COLO668 (cell line): Measurements from ENCODE around the gene TSHZ2.
"Not testable (repeated sequence)": the region's sequence is repeated elsewhere in the genome, so short reads cannot be mapped to it uniquely, and the experiment has no call there.

ENCODE experiments used
- DNase-seq: peaks from one replicate; lab custom pipeline; 2025; ENCODE audit not compliant: unreplicated experiment; lab: John Stamatoyannopoulos, UW

Gene TSHZ2

GRCh38 chr20:53488775-53489272 lies 516.7 kb downstream of the TSHZ2 start:
- DNase-seq: no peak

GRCh38 chr20:53489528-53489927 lies 517.4 kb downstream of the TSHZ2 start:
- no peak for DNase-seq

GRCh38 chr20:53490620-53491019 lies 518.5 kb downstream of the TSHZ2 start:
- no peak for DNase-seq

GRCh38 chr20:53491462-53491861 lies 519.3 kb downstream of the TSHZ2 start:
- no peak for DNase-seq

- DNase-seq: no peak
Observed at GRCh38 chr20:53492212-53492611, 520.1 kb downstream of the TSHZ2 start.

GRCh38 chr20:53493311-53493857 lies 521.2 kb downstream of the TSHZ2 start:
- no peak for DNase-seq

GRCh38 chr20:53494753-53495152 lies 522.6 kb downstream of the TSHZ2 start:
- no peak for DNase-seq

GRCh38 chr20:53495398-53496092 lies 523.4 kb downstream of the TSHZ2 start:
- DNase-seq: no peak

- DNase-seq: no peak
Observed at GRCh38 chr20:53497246-53497645, 525.1 kb downstream of the TSHZ2 start.

GRCh38 chr20:53498341-53498740 lies 526.2 kb downstream of the TSHZ2 start:
- DNase-seq: no peak

GRCh38 chr20:53500651-53501050 lies 528.5 kb downstream of the TSHZ2 start:
- no peak for DNase-seq

- no peak for DNase-seq
Observed at GRCh38 chr20:53502820-53503219, 530.7 kb downstream of the TSHZ2 start.

- no peak for DNase-seq
Observed at GRCh38 chr20:53503517-53503919, 531.4 kb downstream of the TSHZ2 start.

- DNase-seq: not testable (repeated sequence)
Observed at GRCh38 chr20:53504106-53504505, 531.9 kb downstream of the TSHZ2 start.

- no peak for DNase-seq
Observed at GRCh38 chr20:53510262-53510661, 538.1 kb downstream of the TSHZ2 start.

GRCh38 chr20:53510704-53511103 lies 538.5 kb downstream of the TSHZ2 start:
- DNase-seq: no peak

- DNase-seq: no peak
Observed at GRCh38 chr20:53512076-53512475, 539.9 kb downstream of the TSHZ2 start.

- DNase-seq: no peak
Observed at GRCh38 chr20:53513168-53513488, 541.0 kb downstream of the TSHZ2 start.

GRCh38 chr20:53513489-53514298 lies 541.5 kb downstream of the TSHZ2 start:
- DNase-seq: no peak

- DNase-seq: no peak
Observed at GRCh38 chr20:53515749-53516148, 543.6 kb downstream of the TSHZ2 start.

- no peak for DNase-seq
Observed at GRCh38 chr20:53517146-53517545, 545.0 kb downstream of the TSHZ2 start.

- DNase-seq: not testable (repeated sequence)
Observed at GRCh38 chr20:53521421-53521820, 549.3 kb downstream of the TSHZ2 start.
